DOHH2 (cell line): Measurements from ENCODE around the gene KCNN3.

Experiments used
- CTCF ChIP-seq: fragments of 200-600 bp; sonication (generic); IDR thresholded peaks from one replicate; pipeline ENCODE4 v1.5.1; 2014; ENCODE audit warnings: antibody characterized with exemption, mild to moderate bottlenecking, low read depth, low read length; ENCODE audit not compliant: poor library complexity, severe bottlenecking
- EZH2phosphoT487 ChIP-seq: fragments of 200-600 bp; sonication (generic); IDR thresholded peaks from 2 replicates; pipeline ENCODE4 v1.6.1; 2017; ENCODE audit warnings: borderline replicate concordance, mild to moderate bottlenecking, antibody characterized with exemption, low read length, moderate library complexity, mixed read lengths

DNA sequence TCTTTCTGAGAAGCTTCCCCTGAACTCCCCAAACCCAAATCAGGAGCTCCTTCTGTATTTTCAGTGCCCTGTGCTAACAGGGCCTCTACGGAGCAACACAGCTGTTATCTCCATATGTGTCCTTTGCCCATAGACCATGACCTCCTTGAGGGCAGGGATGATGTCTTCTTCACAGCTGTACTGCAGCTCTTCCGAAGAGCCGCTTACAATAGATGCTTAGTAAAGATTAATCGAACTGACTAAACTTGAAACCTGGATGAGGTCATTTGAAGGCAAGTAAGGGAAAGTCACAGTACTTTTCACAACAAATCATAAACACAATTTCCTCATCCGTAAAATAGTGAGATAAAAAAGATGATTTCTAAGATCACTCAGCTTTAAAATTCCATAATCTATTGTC lies 4.4 kb upstream of the KCNN3 start:
- TF ChIP-seq CTCF, result no peak
- TF ChIP-seq EZH2phosphoT487, result no peak
